HCT116 (cell line): ENCODE results near the gene HHLA2.

Experiments
- EZH2 ChIP-seq: fragments of 200-600 bp; sonication (generic); IDR thresholded peaks from 2 replicates; pipeline ENCODE4 v1.6.1; 2017; ENCODE audit warnings: antibody characterized with exemption, mixed run types
- EZH2phosphoT487 ChIP-seq: fragments of 200-600 bp; IDR thresholded peaks from 2 replicates; pipeline ENCODE4 v1.6.1; 2018; ENCODE audit warnings: antibody characterized with exemption, borderline replicate concordance
- POLR2A ChIP-seq: IDR thresholded peaks from 2 replicates; pipeline ENCODE4 v1.7.0; 2011; ENCODE audit warnings: borderline replicate concordance; ENCODE audit not compliant: insufficient read depth, insufficient read length; ENCODE audit errors: extremely low read depth
- POLR2AphosphoS5 ChIP-seq: IDR thresholded peaks from 2 replicates; pipeline ENCODE4 v1.6.1; 2011; ENCODE audit warnings: mild to moderate bottlenecking, low read depth, low read length, moderate library complexity
- SP1 ChIP-seq: IDR thresholded peaks from 2 replicates; pipeline ENCODE4 v1.6.1; 2012; ENCODE audit warnings: low read depth
- ZFX ChIP-seq: fragments of 450-650 bp; IDR thresholded peaks from 2 replicates; pipeline ENCODE4 v1.6.1; 2017
- TF ChIP-seq, protein P1 (sequence below), 3 experiments: fragments of 200-600 bp in 1 of 3; sonication (generic) in 1 of 3; IDR thresholded peaks in 2 of 3; conservative IDR thresholded peaks in 1 of 3; 2 replicates each; pipeline ENCODE4 v1.5.1; 2012 to 2017; ENCODE audit warnings: low read depth in 2 of 3, low read length in 2 of 3, antibody characterized with exemption in 1 of 3, borderline replicate concordance in 1 of 3, control low read depth in 1 of 3, mild to moderate bottlenecking in 1 of 3, mixed read lengths in 1 of 3, mixed run types in 1 of 3, moderate library complexity in 1 of 3; ENCODE audit not compliant: insufficient read depth in 1 of 3
- TF ChIP-seq, protein P2 (sequence below): IDR thresholded peaks from 2 replicates; pipeline ENCODE4 v1.6.1; 2012
- TF ChIP-seq, protein P3 (sequence below): IDR thresholded peaks from 2 replicates; pipeline ENCODE4 v1.6.1; 2011; ENCODE audit warnings: mild to moderate bottlenecking, low read length, moderate library complexity; ENCODE audit not compliant: insufficient replicate concordance; ENCODE audit errors: extremely low read depth

DNA sequence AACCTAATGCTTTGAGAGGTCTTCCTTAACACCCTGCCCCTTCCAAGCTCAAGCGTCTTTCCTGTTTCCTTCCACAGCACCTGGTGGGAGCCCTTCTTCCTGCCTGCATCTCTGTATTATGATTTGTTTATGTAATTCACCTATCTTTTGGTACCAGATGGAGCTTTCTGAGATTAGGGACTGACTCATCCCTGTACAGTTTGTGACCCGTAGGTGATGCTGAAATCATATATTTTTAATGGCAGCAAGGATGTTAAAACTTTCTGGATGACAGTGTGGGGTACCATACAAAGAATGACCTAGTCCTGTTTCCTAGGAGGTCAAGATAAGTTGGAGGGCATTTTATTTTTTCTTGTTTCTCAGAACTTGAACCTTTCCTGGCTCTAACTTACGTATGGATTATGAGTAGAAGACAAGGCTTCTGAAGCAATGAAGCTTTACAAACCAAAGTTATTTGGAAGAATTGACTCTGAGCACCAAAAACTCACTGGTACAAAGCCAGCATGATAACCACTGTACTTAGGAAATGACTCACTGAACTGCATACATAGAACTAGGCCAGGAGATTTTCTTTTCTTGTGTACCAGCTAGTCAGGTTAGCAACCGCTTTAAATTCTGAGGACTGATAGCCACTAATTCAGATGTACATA lies 46.6 kb downstream of the HHLA2 start:
- TF ChIP-seq, protein P1, sequence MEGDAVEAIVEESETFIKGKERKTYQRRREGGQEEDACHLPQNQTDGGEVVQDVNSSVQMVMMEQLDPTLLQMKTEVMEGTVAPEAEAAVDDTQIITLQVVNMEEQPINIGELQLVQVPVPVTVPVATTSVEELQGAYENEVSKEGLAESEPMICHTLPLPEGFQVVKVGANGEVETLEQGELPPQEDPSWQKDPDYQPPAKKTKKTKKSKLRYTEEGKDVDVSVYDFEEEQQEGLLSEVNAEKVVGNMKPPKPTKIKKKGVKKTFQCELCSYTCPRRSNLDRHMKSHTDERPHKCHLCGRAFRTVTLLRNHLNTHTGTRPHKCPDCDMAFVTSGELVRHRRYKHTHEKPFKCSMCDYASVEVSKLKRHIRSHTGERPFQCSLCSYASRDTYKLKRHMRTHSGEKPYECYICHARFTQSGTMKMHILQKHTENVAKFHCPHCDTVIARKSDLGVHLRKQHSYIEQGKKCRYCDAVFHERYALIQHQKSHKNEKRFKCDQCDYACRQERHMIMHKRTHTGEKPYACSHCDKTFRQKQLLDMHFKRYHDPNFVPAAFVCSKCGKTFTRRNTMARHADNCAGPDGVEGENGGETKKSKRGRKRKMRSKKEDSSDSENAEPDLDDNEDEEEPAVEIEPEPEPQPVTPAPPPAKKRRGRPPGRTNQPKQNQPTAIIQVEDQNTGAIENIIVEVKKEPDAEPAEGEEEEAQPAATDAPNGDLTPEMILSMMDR (IDR thresholded peaks at IDR 0.05 in 2 of 3, conservative IDR thresholded peaks at IDR 0.05 in 1 of 3; ENCODE audit: borderline replicate concordance in 1 of 3, insufficient read depth in 1 of 3, low read depth in 2 of 3, low read length in 2 of 3), result no peak
- TF ChIP-seq, protein P2, sequence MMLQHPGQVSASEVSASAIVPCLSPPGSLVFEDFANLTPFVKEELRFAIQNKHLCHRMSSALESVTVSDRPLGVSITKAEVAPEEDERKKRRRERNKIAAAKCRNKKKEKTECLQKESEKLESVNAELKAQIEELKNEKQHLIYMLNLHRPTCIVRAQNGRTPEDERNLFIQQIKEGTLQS, result no peak
- no peak for TF ChIP-seq ZFX
- no peak for TF ChIP-seq POLR2AphosphoS5
- no peak for TF ChIP-seq POLR2A
- TF ChIP-seq SP1, result no peak
- TF ChIP-seq EZH2, result no peak
- TF ChIP-seq, protein P3, sequence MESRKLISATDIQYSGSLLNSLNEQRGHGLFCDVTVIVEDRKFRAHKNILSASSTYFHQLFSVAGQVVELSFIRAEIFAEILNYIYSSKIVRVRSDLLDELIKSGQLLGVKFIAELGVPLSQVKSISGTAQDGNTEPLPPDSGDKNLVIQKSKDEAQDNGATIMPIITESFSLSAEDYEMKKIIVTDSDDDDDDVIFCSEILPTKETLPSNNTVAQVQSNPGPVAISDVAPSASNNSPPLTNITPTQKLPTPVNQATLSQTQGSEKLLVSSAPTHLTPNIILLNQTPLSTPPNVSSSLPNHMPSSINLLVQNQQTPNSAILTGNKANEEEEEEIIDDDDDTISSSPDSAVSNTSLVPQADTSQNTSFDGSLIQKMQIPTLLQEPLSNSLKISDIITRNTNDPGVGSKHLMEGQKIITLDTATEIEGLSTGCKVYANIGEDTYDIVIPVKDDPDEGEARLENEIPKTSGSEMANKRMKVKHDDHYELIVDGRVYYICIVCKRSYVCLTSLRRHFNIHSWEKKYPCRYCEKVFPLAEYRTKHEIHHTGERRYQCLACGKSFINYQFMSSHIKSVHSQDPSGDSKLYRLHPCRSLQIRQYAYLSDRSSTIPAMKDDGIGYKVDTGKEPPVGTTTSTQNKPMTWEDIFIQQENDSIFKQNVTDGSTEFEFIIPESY, result no peak
- TF ChIP-seq EZH2phosphoT487, result no peak
